Measurements from ENCODE around the gene RABAC1.

The RABAC1 gene

DNA sequence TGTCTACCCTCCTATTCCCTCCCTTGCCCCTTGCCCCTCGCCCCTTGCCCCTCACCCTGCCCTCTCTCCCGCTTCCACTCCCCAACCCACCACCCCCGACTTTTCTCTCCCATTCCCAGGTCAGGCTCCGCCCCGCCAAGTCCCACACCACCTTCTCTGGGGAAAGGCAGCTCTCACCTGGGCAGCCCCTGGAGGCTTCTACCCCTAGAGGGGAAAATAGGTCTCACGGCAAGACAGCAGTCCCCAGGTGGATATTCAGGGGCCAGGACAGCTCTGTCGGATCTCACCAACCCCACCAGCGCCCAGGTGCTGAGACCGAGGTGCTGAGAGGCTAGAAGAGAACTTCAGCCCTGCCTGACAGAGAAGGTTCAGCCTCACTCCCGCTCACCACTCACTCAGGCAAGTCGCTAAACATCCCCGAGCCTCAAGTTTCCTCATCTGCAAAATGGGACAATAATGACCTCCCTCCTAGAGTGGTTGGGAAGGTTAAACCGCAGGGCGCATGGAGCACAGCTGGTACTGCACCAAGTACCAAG is 29.5 kb downstream of the RABAC1 start:
- no peak for DNase-seq (ENCODE audit: low read depth in 1 of 2, low spot score in 1 of 2)

- DNase-seq (ENCODE audit: low read depth in 1 of 2, low spot score in 1 of 2): no peak
These were observed 30.2 kb downstream of the RABAC1 start for GRCh38 chr19:41928754-41929535.

DNA sequence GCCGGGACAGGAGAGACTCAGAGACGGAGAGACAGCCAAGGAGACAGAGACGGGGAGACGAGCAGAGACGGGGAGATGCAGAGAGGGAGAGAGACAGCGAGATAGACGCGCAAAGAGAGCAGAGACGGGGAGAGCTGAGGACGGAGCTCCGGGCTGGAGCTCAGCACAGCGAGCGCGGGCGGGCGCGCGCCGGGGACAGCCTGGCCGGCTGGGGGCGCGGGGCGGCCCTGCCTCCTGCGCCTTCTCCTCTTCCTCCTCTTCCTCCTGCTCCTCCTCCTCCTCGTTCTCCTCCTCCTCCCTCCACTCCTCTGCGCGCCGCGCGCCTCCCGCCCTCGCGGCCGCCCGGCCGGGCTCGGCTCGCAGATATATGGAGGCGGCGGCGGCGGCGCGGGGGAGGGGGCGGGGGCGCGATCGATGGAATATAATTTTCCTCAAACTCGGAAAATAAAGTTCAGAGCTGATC is 30.9 kb downstream of the RABAC1 start, which contains the start of gene ERFL:
Gene ERFL, minus strand, starts transcription at position 229 of the 463 bp plus-strand sequence. CDS start 15,530 bp downstream, outside the sequence.
- no peak for DNase-seq (ENCODE audit: low read depth in 1 of 2, low spot score in 1 of 2)

- DNase-seq (ENCODE audit: low read depth in 1 of 2, low spot score in 1 of 2): no peak
These were observed 31.5 kb downstream of the RABAC1 start for GRCh38 chr19:41927497-41928192.

GRCh38 chr19:41926763-41927496 is 32.2 kb downstream of the RABAC1 start:
- no peak for DNase-seq (ENCODE audit: low read depth in 1 of 2, low spot score in 1 of 2)

DNA sequence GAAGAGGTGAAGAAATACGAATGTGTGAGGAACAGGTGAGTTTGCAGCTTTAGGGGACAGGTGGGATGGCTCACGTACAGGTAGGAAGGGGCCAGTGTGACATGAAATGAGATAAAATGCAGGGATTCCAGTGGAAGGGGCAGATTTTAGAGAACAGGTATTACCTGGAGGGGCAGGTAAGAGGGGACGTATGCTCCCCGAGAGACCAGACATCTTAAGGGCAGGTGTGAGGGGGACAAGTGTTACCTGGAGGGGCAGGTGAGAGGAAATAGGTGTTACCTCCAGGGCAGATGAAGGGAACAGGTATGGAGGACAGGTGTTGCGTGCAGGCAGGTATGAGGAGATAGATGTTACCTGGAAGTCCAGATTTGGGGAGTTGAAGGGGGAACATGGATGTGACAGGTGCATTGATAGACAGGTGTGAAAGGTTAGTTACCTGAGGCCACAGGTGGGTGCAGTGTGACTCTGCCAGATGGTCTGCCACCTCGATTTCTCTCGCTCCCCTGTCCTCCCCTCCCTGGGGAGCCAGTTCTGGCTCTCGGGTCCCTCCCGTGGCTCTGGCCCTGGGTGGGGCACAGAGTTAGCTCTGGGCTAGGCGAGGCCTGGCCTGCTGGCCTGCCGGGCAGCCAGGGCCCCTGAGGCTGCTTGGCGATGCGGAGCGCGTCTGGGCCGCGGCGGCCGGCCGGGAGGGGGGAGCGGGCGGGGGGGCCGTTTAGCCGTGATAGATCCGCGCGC is 32.9 kb downstream of the RABAC1 start:
- DNase-seq (ENCODE audit: low read depth in 1 of 2, low spot score in 1 of 2): no peak

DNA sequence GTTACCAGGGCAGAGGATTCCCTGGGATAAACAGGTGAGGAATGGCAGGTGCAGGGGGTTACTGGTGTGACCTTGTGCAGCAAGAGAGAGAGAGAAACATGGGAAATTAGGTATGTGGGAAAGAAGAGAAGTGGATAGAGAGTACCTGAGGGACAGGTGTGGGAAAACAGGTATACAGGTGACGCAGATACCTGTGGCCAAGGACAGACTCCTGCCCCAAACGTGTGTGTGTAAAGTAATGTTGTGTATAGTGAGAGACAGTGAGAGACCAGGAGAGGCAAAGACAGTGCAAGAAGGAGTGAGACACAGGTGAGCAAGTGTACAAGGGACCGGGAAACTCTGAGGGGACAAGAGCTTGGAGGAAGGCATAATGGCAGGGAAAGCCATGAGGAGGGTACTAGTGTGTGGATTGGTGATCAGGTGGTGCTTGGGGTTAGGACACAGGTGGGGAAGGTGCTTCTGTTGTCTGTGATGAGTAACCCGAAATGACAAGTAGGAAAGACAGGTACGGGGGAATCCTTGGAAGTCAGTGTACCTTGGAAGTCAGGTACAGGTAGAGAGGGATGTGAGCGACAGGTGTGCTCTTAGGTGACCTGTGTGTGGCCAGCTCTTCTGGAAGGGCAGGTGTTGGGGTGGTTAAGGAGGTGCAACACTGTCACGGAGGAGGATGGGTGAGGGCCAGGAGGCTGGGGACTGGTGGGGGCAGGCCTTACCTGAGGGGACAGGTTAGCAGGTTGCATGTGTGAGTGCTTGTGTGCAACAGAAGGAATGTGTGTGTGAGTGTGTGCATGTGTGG is 33.7 kb downstream of the RABAC1 start:
- DNase-seq (ENCODE audit: low read depth in 1 of 2, low spot score in 1 of 2): no peak

GRCh38 chr19:41924151-41925145 is 34.7 kb downstream of the RABAC1 start:
- DNase-seq (ENCODE audit: low read depth in 1 of 2, low spot score in 1 of 2): no peak

GRCh38 chr19:41923045-41923788 is 35.9 kb downstream of the RABAC1 start:
- DNase-seq (ENCODE audit: low read depth in 1 of 2, low spot score in 1 of 2): no peak

DNA sequence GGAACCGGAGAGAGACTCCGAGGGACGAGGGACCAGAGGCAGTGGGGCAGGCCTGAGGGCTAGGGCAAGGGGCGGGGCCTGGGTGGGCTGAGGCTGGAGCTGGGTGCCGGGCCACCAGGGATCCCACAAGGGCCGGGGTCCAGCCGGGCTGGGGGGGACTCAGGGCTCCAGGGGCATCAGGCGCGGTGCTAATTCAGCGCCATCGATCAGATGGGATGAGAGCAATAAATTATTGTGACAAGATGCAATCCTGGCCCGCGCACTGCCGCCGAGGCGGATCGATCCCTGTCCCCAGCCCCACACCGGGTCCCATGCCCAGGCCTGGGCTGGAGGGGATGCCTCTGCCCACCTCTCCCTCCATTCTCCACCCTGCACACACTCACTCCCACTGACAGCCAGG is 36.5 kb downstream of the RABAC1 start:
- no peak for DNase-seq (ENCODE audit: low read depth in 1 of 2, low spot score in 1 of 2)

GRCh38 chr19:41921577-41922576 is 37.2 kb downstream of the RABAC1 start:
- no peak for DNase-seq (ENCODE audit: low read depth in 1 of 2, low spot score in 1 of 2)

- DNase-seq (ENCODE audit: low read depth in 1 of 2, low spot score in 1 of 2): no peak
These were observed 38.1 kb downstream of the RABAC1 start for GRCh38 chr19:41920882-41921576.

- DNase-seq (ENCODE audit: low read depth in 1 of 2, low spot score in 1 of 2): no peak
These were observed 39.0 kb downstream of the RABAC1 start for GRCh38 chr19:41919948-41920712.

DNA sequence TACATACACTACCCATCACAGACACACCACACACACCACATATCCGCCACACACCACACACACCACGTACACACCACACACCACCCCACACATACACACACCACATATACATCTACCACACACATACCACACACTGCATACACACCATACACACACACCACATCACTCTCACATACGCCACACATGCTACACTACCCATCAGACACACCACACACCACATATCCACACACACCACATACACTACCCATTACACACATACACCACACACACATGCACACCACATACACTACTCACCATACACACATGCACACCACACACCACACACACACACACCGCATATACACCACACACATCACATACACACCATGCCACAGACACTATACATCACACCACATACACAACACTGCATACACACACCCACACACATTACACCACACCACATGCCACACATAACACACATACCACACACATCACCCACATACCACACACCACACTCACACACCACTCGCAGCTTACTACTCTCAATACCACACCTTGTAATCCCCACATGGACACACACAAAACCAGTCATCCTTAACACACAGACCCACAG is 40.4 kb downstream of the RABAC1 start:
- no peak for DNase-seq (ENCODE audit: low read depth in 1 of 2, low spot score in 1 of 2)

DNA sequence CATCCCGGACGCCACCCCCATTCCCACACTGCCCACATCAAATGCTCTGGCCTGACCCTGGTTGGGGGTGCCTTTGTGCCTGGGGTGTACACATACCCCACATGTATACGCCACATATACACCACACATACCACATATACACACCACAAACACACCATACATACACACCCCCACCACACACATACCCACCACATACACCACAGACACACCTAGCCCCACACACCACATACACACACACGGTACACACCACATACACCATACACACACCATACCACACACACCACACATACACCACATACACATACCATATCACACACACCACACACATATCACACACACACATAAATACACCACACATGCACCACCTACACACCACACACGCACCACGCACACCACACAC is 41.0 kb downstream of the RABAC1 start:
- no peak for DNase-seq (ENCODE audit: low read depth in 1 of 2, low spot score in 1 of 2)
